Cardiac muscle cell (in vitro differentiated cells and primary cell): ENCODE results near the gene FSTL3. TPM values are rescaled to one million over a fixed set of nuclear protein-coding genes. Genes with fewer than 3 reads are reported as not detected.

Experiments used
- DNase-seq, 2 donors: peaks; one replicate each; pipeline versions ENCODE4 v3.0.0 to v3.0.0-alpha.2; 2010 to 2017; ENCODE audit warnings: low read depth in 1 of 2, low spot score in 1 of 2
- H3K27ac ChIP-seq: fragments of 200-600 bp; sonication (generic); 2 replicates; pipeline ENCODE4 v1.5.1; 2016
- H3K27me3 ChIP-seq: fragments of 200-600 bp; sonication (generic); 2 replicates; pipeline ENCODE4 v1.6.0; 2016; ENCODE audit warnings: control low read depth
- H3K36me3 ChIP-seq: fragments of 200-600 bp; sonication (generic); 2 replicates; pipeline ENCODE4 v1.5.1; 2016; ENCODE audit warnings: control low read depth
- H3K4me1 ChIP-seq: fragments of 200-600 bp; sonication (generic); 2 replicates; pipeline ENCODE4 v1.8.1; 2017; ENCODE audit warnings: low read depth, mild to moderate bottlenecking, mixed run types
- H3K4me3 ChIP-seq: fragments of 200-600 bp; sonication (generic); 2 replicates; pipeline ENCODE4 v1.5.1; 2016; ENCODE audit warnings: mild to moderate bottlenecking
- H3K9me3 ChIP-seq: fragments of 200-600 bp; sonication (generic); 2 replicates; pipeline ENCODE4 v1.5.1; 2017; ENCODE audit warnings: low read depth, mild to moderate bottlenecking, control low read depth
- CTCF ChIP-seq: IDR thresholded peaks from 2 replicates; pipeline ENCODE4 v1.5.1; 2012; ENCODE audit warnings: low read depth, mild to moderate bottlenecking, low read length
- polyA plus RNA-seq: library from polyadenylated mRNA; unstranded; fragments of >200 nt; fragmentation: Nextera tagmentation; extraction: Ambion mirVana; gene quantifications from 2 replicates; pipeline ENCODE4 v1.2.1, GENCODE V29; 2016
- total RNA-seq: library from RNA; depleted of rRNA; stranded (reverse); fragments of >200 nt; gene quantifications from 2 replicates; pipeline ENCODE4 v1.2.3, GENCODE V29; 2016

FSTL3 gene
- total and polyA plus RNA-seq, 2 experiments from 2014 or later, result 34.7 to 46.9 TPM

GRCh38 chr19:678791-679388 is 2.7 kb downstream of the FSTL3 start:
- Histone ChIP-seq H3K9me3 (no peaks in the 10 kb centered on the region), H3K27ac (no peak overlapping the region), H3K4me3 (no peak overlapping the region), H3K4me1 (peaks cover 7% of the 10 kb centered on the region), H3K36me3 (no peaks in the 10 kb centered on the region), H3K27me3 (no peaks in the 10 kb centered on the region)
- no peak for DNase-seq
- no peak for TF ChIP-seq CTCF

GRCh38 chr19:679418-680286 is 3.5 kb downstream of the FSTL3 start:
- Histone ChIP-seq H3K27ac (peak overlapping the region; percentile 95), H3K4me1 (peaks cover 7% of the 10 kb centered on the region), H3K36me3 (no peaks in the 10 kb centered on the region), H3K27me3 (no peaks in the 10 kb centered on the region), H3K4me3 (peak overlapping the region; percentile 93), H3K9me3 (no peaks in the 10 kb centered on the region)
- TF ChIP-seq CTCF, result peak; percentile 10
- DNase-seq, result peak; percentile 70 to 89

- peaks cover 5% of the 10 kb centered on the region for H3K4me1 ChIP-seq
- H3K4me3 ChIP-seq, result peak overlapping the region; percentile 93
- peak overlapping the region; percentile 95 for H3K27ac ChIP-seq
- H3K36me3 ChIP-seq, result no peaks in the 10 kb centered on the region
- peak; percentile 98 to 99 for DNase-seq
- H3K9me3 ChIP-seq, result no peaks in the 10 kb centered on the region
- peak; percentile 28 for TF ChIP-seq CTCF
- H3K27me3 ChIP-seq, result no peaks in the 10 kb centered on the region
Observed at GRCh38 chr19:680287-681028, 4.3 kb downstream of the FSTL3 start.

GRCh38 chr19:681029-682019 is 5.1 kb downstream of the FSTL3 start:
- Histone ChIP-seq H3K27ac (peak overlapping the region; percentile 93), H3K9me3 (no peaks in the 10 kb centered on the region), H3K27me3 (no peaks in the 10 kb centered on the region), H3K4me3 (peak overlapping the region; percentile 50), H3K4me1 (no peaks in the 10 kb centered on the region), H3K36me3 (no peaks in the 10 kb centered on the region)
- TF ChIP-seq CTCF, result no peak
- no peak for DNase-seq
